TTC549 (cell line): ENCODE data around the gene PTCH1.

ENCODE experiments used
- FAIRE-seq: peaks from 2 replicates; lab custom pipeline; 2012; peaks lifted over from hg19 to GRCh38; lab: Jason Lieb, UNC

The PTCH1 gene

DNA sequence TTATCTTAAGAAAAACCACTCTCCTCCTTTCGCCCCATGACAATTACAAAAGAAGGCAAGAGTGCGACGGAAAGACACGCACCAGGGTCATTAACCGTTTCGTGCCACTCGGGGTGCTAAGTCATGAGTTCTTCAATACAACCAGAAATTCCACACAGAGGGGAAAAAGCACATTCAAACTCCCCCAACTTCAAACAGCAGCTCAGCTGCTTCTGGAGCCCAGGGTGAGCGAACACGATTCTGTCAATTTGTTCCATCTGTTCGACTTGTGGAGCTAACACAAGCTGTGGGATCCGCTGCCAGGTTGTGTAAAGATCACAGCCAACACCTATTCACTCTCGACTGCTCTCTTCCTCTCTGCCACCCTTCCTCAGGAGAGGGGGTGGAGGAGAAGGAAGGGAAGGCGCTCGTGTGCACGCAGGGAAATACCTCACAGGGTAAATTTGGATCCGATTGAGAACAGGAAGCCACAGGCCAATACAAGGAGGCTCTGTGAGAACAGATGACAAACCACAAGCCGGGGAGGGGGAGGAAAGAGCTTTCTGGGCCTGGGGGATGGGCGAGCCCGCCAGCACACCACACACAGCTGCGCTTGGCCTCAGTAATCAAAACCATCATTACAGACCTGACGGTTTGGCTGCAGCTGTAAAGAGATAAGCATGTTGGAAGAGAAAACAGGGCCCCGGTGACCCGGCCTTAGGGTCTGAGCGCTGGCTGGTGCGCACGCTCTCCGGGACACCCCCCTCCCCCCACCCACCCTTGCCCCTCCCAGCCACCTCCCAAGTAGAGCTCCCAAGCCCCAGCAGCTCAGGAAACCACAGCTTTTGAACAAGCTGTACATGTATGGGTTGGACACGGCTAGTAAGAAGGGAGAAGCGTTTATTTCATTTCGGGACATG, 54.3 kb downstream of the PTCH1 start:
- no peak for FAIRE-seq

GRCh38 chr9:95461448-95462248, 55.1 kb downstream of the PTCH1 start:
- FAIRE-seq = no peak

DNA sequence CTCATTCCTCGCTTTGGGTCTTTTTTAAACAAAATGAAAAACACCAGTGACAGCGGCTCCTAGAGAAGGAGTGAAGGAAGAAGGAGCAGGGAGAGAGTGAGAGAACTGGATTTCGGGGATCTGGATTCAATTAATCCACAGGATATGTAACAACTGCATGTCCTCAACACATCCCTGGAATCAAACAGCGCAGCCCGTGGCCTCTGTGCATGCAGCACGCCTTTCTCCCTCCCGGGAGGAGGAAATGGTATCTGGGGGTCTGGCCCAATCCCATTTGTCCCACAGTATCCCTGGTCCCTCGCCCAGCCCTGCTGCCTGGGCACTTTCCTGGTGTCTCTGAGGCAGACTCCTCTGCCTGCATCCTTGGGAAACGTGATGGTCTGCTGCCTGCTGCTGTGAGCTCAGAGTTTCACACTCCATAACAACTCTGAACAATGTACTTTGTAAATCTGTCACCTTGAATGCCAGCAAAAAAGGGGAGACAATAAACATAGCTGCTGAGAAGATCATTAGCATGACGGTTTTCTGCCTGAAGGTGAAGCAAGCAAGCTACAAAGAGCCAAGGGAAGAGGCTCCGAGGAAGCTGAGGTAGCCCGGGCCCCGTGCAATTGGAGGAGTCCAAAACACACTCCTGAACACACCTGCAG, 56.1 kb downstream of the PTCH1 start:
- FAIRE-seq = no peak

DNA sequence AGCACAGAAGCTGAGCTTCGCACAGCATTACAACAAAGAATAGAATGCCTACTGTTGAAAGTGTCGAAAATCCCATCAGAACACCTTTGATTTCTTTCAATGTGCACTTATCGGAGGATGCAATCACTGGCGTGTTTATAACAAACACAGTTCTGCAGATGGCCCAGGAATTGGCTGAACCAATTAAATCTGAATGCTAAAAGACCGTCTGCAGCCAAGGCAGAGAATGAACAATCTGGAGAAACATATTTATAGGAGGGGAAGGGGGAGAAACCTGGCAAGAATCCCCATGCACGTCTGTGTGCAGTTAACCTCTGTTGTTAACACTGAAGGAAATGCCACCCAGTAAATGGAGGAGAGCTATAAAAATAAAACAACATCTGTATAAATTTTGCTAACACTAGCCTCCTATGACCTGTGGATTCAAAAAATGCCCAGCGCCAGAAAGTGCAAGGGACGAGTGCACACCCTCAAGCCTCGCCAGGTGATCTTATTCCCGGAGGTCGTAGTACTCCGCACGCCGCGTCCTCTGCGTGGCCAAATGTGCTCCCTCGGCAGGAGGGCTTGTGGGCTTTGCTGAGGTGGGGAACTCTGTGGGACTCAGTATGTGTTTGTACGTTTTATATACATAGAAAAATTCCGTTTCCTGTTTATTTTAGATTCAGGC, 56.8 kb downstream of the PTCH1 start:
- no peak for FAIRE-seq

DNA sequence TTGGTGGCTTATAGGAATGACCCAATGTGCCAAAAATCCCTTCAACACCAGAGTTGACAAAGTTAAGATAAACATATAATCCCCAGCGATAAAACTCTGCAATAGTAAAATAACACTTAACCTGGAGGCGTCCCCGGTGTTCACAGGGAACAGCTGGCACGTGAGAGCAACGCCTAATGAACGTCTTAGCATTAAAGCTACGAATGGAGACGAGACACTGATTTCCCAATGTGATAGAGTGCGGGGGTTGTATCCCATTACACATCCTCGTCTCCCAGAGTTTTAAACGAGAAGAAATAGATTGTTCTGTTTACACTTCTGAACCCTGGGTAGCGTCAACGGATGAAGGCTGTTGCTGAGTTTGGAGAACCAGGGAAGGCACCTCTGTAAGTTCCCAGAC, 57.6 kb downstream of the PTCH1 start:
- no peak for FAIRE-seq

- FAIRE-seq = no peak
Measured at GRCh38 chr9:95458666-95459065, 58.1 kb downstream of the PTCH1 start.

- FAIRE-seq = no peak
Measured at GRCh38 chr9:95457769-95458168, 59.0 kb downstream of the PTCH1 start.

DNA sequence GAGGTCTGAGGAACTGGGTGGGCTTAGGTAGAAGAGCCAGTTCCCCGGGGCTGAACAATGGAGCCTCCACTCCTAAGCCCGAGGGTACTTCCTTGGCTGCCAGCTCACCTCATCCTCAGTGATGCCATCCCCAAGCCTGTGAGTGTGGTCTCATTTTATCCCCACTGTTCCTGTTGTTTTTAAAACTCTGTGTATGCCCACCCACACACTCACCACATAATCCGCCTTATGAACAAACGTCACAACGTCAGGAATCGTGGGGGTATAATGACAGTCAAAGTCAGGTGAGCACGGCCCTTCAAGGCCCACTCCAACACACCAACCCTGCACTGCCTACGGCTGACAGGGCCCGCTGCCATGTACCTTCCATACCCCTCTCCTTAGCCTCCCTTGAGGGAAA, 61.1 kb downstream of the PTCH1 start:
- no peak for FAIRE-seq

- no peak for FAIRE-seq
Measured at GRCh38 chr9:95452176-95452575, 64.6 kb downstream of the PTCH1 start.

DNA sequence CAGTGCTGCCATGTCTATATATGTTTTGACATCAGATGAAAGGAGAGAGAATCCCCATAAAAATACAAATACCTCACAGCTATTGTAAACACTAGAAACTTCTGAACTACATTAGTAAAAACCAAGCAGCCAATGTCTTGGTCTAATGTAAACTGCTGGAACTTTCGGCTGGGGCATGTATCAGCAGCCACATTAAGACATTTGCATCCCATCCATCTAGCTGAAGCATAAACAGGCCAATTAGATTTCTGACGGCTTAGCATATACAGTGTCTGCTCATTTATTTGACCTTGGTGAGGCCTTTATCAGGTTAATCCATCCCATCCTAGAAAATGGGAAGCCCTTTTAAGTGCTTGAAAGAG, 65.7 kb downstream of the PTCH1 start:
- FAIRE-seq = no peak

DNA sequence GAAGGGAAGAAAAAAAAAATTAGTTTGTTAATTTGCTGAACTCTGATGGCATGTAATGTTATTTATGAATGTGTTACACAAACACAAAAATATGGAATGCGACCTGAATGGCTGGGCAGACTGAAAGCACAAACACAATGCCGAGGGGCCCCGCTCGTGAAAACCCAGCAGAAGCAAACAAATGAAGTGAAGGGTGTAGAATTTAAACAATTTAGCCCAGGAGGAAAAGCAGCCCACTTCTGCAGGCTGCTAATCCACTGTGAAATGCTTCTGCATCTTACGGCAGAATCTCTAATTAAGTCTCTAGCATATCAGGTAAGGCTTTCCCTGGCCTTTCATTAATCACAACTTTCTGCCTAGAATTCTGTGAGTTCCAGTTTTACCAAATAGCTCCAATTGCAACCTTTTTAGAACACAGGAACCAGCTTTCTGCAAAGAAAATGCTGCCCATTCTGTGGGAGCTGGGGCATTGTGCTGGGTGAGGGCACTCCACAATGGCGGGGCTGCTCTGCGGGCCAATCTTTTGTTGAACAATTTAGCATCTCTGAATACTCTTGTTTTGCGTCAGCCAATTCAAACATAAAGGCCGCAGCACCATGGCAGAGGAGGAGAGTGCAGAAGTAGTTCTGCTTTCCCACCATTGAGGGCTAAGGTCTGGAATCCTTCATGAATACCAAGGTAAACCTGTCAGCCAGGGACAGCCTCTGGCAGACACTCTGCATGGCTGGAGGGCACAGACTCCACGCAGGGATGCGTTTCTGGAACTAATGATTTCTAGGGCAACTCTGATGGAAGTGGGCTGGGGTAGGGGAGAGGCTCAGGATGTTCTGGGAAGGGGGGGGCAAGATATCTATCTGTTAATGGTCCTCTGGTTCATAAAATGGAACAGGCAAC, 66.4 kb downstream of the PTCH1 start:
- FAIRE-seq = no peak

DNA sequence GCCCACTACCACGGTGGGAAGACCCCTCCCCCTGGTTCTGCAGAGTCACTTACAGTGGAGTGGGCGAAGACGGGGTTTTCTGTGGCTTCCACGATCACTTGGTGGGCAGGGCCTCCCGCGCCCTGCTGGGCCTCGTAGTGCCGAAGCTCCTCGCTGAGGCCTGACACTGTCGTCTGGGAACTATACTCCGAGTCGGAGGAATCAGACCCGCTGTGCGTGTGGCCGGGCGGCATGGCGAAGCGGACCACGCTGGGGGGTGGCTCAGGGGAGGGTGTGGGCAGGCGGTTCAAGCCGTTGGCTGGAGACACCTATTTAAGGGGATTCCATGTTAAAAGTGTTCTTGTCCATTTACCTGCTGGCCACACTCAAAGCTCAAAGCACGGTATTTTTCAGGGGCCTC, 67.8 kb downstream of the PTCH1 start:
- FAIRE-seq = no peak

GRCh38 chr9:95447660-95448420, 68.9 kb downstream of the PTCH1 start:
- no peak for FAIRE-seq

- no peak for FAIRE-seq
Measured at GRCh38 chr9:95446984-95447383, 69.8 kb downstream of the PTCH1 start.

GRCh38 chr9:95446259-95446658, 70.5 kb downstream of the PTCH1 start:
- FAIRE-seq = no peak

GRCh38 chr9:95444160-95444559, 72.6 kb downstream of the PTCH1 start:
- FAIRE-seq = no peak

GRCh38 chr9:95443301-95443700, 73.5 kb downstream of the PTCH1 start:
- no peak for FAIRE-seq

DNA sequence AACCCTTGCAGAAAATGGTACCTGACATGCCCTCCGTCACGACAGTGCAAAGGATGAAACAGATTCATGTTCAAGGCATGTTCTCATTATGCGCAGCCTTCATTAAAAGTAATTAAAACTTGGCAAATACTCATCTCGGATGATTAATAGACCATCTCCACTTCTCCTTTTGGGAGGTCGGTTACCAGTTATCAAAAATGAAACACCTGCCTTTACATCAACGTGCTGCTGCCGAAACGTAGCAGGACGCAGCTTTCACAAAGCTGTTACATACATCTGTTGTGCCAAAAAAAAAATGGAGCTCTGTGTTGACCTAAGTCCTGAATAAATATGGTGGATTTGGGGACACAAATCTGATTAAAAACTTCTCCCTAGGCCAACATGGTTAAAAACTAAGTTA, 75.7 kb downstream of the PTCH1 start:
- FAIRE-seq = no peak

- no peak for FAIRE-seq
Measured at GRCh38 chr9:95440447-95440846, 76.3 kb downstream of the PTCH1 start.

DNA sequence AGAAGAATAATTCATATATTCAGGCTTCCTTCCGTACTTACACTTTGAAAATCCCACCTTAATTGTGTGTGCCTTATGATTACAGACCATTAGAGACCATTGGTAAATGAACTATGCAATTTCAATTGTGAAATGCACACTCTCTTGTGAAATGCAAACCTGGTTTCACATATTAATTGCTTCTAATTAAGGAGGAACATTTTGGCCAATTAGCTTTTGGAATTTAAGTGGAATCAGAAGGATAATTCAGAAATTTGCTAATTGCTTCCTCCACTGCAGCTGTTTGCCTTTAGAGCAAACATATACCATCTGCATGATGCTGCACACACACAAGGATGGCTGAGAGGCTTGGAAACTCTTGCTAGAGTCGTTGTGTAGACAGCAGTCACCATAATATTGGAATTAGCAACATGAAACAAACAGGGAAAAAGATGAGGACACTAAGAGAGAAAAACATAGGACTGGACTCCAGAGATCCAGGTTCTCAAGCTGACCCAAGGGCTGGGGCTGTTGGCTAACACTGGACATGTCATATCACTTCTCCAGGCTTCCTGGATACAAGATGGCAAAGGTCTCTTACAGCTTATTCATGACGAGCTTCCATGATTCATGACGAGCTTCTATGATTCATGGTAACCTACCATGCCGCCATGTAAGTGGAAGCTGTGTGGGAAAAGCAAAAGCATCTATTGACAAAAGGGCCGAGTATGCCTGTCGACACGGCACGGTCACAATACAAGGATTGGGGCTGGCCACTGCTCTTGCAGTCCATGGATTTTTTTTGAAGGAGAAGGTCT, 78.0 kb downstream of the PTCH1 start:
- no peak for FAIRE-seq
